K562 (cell line): ENCODE data around the gene BOD1L1. TPM values are rescaled to one million over a fixed set of nuclear protein-coding genes. Genes with fewer than 3 reads are reported as not detected.

Source experiments
- ATAC-seq: fragments of 200-7000 bp; cut with Tn5 transposase; 3 replicates; pipeline ENCODE4 v1.9.1; 2020; ENCODE audit warnings: moderate library complexity
- BruUV-seq: library from RNA; stranded (reverse); fragments of 400-500 nt; replicated peaks from 2 replicates; lab custom pipeline; 2021; lab: Mats Ljungman, UMichigan
- CTCF ChIA-PET: fragments of 300-600 bp; formaldehyde crosslinking; extraction: SDS; loops from one replicate; lab custom pipeline; 2021; ENCODE audit warnings: low intra/inter-chr PET ratio; lab: Yijun Ruan, JAX
- POLR2A ChIA-PET: fragments of 300-600, 350-650 bp; sonication (Branson Sonifier 250); formaldehyde crosslinking; extraction: SDS; loops from one replicate; lab custom pipeline; 2021; ENCODE audit warnings: antibody characterized with exemption, inconsistent platforms; lab: Yijun Ruan, JAX
- DNase-seq, 4 experiments: peaks; one replicate each; pipeline versions ENCODE4 v3.0.0 to v3.0.0-alpha.2; 2011 to 2018; ENCODE audit warnings: low spot score in 3 of 4, mixed read lengths in 3 of 4; ENCODE audit errors: extremely low read depth in 1 of 4
- FAIRE-seq: peaks from 2 replicates; lab custom pipeline; 2011; peaks lifted over from hg19 to GRCh38; lab: Jason Lieb, UNC
- H2AFZ ChIP-seq: 2 replicates; pipeline ENCODE4 v1.6.0; 2011; ENCODE audit warnings: low read depth, low read length, control low read depth, inconsistent platforms
- H3K27ac ChIP-seq: fragments of 200-600 bp; 3 replicates; pipeline ENCODE4 v1.8.0; 2011; ENCODE audit warnings: low read depth, mild to moderate bottlenecking, control low read depth, inconsistent platforms, low read length, moderate library complexity, mixed read lengths; ENCODE audit errors: extremely low read depth
- H3K27me3 ChIP-seq, 2 experiments: fragments of 300-600 bp in 1 of 2; 2 replicates in 1 of 2; 3 replicates in 1 of 2; pipeline versions ENCODE4 v1.6.0 to v1.8.0; 2011; ENCODE audit warnings: inconsistent platforms in 2 of 2, low read length in 2 of 2, mild to moderate bottlenecking in 1 of 2, mixed read lengths in 1 of 2, moderate library complexity in 1 of 2; ENCODE audit not compliant: control insufficient read depth in 2 of 2, insufficient read depth in 2 of 2
- H3K36me3 ChIP-seq: fragments of 300-600 bp; 3 replicates; pipeline ENCODE4 v1.8.0; 2011; ENCODE audit warnings: mild to moderate bottlenecking, low read length, inconsistent platforms; ENCODE audit not compliant: control insufficient read depth, insufficient read depth
- H3K4me1 ChIP-seq, 2 experiments: fragments of 200-600 bp in 1 of 2; replicated peaks in 1 of 2; 2 replicates in 1 of 2; 3 replicates in 1 of 2; pipeline versions ENCODE4 v1.5.1 to v1.8.0; 2011; ENCODE audit warnings: inconsistent platforms in 2 of 2, low read length in 2 of 2, mild to moderate bottlenecking in 1 of 2, mixed read lengths in 1 of 2, moderate library complexity in 1 of 2; ENCODE audit not compliant: control insufficient read depth in 2 of 2, insufficient read depth in 2 of 2
- H3K4me2 ChIP-seq: 2 replicates; pipeline ENCODE4 v1.6.1; 2011; ENCODE audit warnings: low read length, control low read depth, inconsistent platforms, mixed read lengths; ENCODE audit not compliant: insufficient read depth
- H3K4me3 ChIP-seq: fragments of 200-600 bp; sonication (generic), shearing (Covaris generic); 2 replicates; pipeline ENCODE4 v1.5.1; 2016; ENCODE audit warnings: control low read depth, inconsistent platforms
- H3K79me2 ChIP-seq: fragments of 200-600 bp; 3 replicates; pipeline ENCODE4 v1.8.0; 2011; ENCODE audit warnings: low read length, inconsistent platforms; ENCODE audit not compliant: control insufficient read depth, insufficient read depth
- H3K9ac ChIP-seq, 2 experiments: 2 replicates each; pipeline versions ENCODE4 v1.6.0 to v1.6.1; 2011; ENCODE audit warnings: low read depth in 2 of 2, low read length in 2 of 2, control low read depth in 1 of 2, inconsistent platforms in 1 of 2, mild to moderate bottlenecking in 1 of 2, mixed read lengths in 1 of 2; ENCODE audit not compliant: insufficient read depth in 1 of 2
- H3K9me1 ChIP-seq: one replicate; pipeline ENCODE4 v1.6.0; 2011; ENCODE audit warnings: inconsistent platforms, mild to moderate bottlenecking, low read length, moderate library complexity; ENCODE audit not compliant: control insufficient read depth, insufficient read depth
- H3K9me3 ChIP-seq: replicated peaks from 2 replicates; pipeline ENCODE4 v1.5.1; 2011; ENCODE audit warnings: low read depth, low read length, inconsistent platforms; ENCODE audit not compliant: control insufficient read depth, insufficient read depth
- H4K20me1 ChIP-seq: replicated peaks from 2 replicates; pipeline ENCODE4 v1.6.1; 2011; ENCODE audit warnings: low read length, inconsistent platforms, mixed read lengths; ENCODE audit not compliant: control insufficient read depth, insufficient read depth
- SNRNP70 ChIP-seq: fragments of 200-400 bp; formaldehyde crosslinking; optimal IDR thresholded peaks from 2 replicates; pipeline ENCODE3; 2017; ENCODE audit warnings: low read depth, low read length
- WHSC1 ChIP-seq: IDR thresholded peaks from one replicate; pipeline ENCODE4 v1.6.1; 2012; ENCODE audit warnings: low read length, control low read depth, inconsistent platforms
- ZNF316 ChIP-seq: fragments of 450-650 bp; IDR thresholded peaks from 2 replicates; pipeline ENCODE4 v1.6.1; 2016
- ZNF507 ChIP-seq: conservative IDR thresholded peaks from 2 replicates; pipeline ENCODE4 v1.6.1; 2017; ENCODE audit warnings: missing genetic modification characterization, missing compliant biosample characterization
- WGBS: fragments of 100-300 bp; shearing (Covaris generic); methylation state at CpG from one replicate; pipeline ENCODE4 v1.1.6; 2016; ENCODE audit warnings: low coverage, mixed read lengths; ENCODE audit not compliant: insufficient coverage; ENCODE audit errors: missing lambda C conversion rate; 5-methylcytosine and 5-hydroxymethylcytosine counted together
- in situ Hi-C: fragments of 300-500 bp; cut with MboI; formaldehyde crosslinking; loops from 4 replicates; pipeline ENCODE4 v1.15.0; 2018; ENCODE audit warnings: inconsistent platforms, mixed read lengths
- intact Hi-C: fragments of 100-400 bp; cut with micrococcal nuclease; formaldehyde crosslinking; loops from 2 replicates; pipeline ENCODE4 v1.14.2; 2022
- polyA plus RNA-seq, 8 experiments: library from polyadenylated mRNA; depleted of rRNA in 4 of 8; stranded (reverse) in 5 of 8; unstranded in 3 of 8; fragments of >200 nt; fragmentation: Nextera tagmentation in 2 of 8; fragmentation: Illumina TruSeq in 1 of 8; extraction: Ambion mirVana in 2 of 8; extraction: Trizol in 1 of 8; gene quantifications; 2 replicates each; pipeline versions ENCODE4 v1.2.1 to v1.2.3, GENCODE V29; 2011 to 2014; ENCODE audit warnings: inconsistent platforms in 1 of 8, missing spikeins in 1 of 8
- total RNA-seq, 7 experiments: library from RNA; depleted of rRNA in 6 of 7; stranded (reverse); fragments of >200 nt in 6 of 7; fragmentation: Illumina TruSeq in 2 of 7; extraction: Trizol in 2 of 7; gene quantifications; 2 replicates each; pipeline versions ENCODE4 v1.2.1 to v1.2.3, GENCODE V29; 2011 to 2021; ENCODE audit warnings: low replicate concordance in 1 of 7

The BOD1L1 gene
- total and polyA plus RNA-seq, 9 of the 15 experiments (the other 6 are each of a cell fraction or from before 2014, with no cell fraction given) = 4.8 to 23.2 (median 17.7) TPM

DNA sequence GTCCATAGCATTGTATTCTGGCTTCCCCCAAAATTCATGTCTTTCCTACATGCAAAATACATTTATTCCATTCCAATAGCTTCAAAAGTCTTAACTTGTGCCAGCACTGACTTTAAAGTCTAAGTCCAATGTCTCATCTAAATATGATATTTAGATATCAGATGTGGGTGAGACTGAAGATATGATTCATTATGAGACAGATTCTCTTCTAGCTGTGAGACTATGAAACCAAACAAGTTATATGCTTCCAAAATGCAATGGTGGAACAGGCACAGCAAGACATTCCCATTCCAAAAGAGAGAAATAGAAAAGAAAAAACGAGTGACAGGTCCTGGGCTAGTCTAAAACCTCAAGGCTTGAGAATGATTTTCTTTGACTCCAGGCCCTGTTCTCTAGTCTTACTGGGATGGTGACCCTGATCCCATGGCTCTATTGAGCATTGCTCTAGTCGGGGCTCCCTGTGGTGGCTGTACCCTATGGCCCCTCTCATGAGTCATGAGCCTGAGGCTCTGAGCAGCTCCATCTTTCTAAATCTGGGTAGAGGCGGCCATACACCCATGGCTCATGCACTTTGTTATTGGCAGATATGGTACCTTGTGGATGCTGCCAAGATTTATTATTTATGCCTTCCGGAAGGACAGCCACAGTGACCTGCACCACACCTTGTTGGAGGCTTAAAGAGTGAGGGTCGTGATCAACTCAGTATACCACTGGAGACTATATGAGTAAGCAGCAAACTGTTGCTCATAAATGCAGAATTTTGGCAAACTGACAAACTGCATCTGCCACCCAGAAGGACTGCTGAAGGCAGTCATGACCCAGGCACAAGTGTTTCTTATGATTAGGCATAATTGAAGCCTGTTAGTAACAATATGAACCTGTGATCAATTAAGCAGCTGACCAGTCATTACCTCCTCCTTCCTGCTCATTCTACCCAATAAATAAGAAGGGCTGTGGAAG, 38.5 kb upstream of the BOD1L1 start:
- no peaks in the 10 kb centered on the region for H3K79me2 ChIP-seq
- H3K36me3 ChIP-seq = no peaks in the 10 kb centered on the region
- H4K20me1 ChIP-seq = no peaks in the 10 kb centered on the region
- no peak for TF ChIP-seq SNRNP70
- ChIA-PET POLR2A (interaction anchor here (0.6 kb wide), 1 partner anchor 925 kb away, joined by 3 read pairs; no protein-coding TSS in a partner anchor), CTCF (no interaction called here)
- ATAC-seq (no peak), FAIRE-seq (no peak), DNase-seq (no peak)
- no peak overlapping the region for H3K27ac ChIP-seq
- no peaks in the 10 kb centered on the region for H3K9me3 ChIP-seq
- BruUV-seq = no TSS peak
- no peak overlapping the region for H3K9ac ChIP-seq
- no peaks in the 10 kb centered on the region for H3K9me1 ChIP-seq
- in situ Hi-C loops (no loop called here), intact Hi-C loops (no loop called here)
- WGBS = 0% methylated on average over 5 of the region's 5 CpGs
- H2AFZ ChIP-seq = no peak overlapping the region
- no peak overlapping the region for H3K4me2 ChIP-seq
- H3K4me1 ChIP-seq = no peaks in the 10 kb centered on the region; a peak in 1 of 5 replicates
- no peaks in the 10 kb centered on the region for H3K27me3 ChIP-seq
- no peak overlapping the region for H3K4me3 ChIP-seq

DNA sequence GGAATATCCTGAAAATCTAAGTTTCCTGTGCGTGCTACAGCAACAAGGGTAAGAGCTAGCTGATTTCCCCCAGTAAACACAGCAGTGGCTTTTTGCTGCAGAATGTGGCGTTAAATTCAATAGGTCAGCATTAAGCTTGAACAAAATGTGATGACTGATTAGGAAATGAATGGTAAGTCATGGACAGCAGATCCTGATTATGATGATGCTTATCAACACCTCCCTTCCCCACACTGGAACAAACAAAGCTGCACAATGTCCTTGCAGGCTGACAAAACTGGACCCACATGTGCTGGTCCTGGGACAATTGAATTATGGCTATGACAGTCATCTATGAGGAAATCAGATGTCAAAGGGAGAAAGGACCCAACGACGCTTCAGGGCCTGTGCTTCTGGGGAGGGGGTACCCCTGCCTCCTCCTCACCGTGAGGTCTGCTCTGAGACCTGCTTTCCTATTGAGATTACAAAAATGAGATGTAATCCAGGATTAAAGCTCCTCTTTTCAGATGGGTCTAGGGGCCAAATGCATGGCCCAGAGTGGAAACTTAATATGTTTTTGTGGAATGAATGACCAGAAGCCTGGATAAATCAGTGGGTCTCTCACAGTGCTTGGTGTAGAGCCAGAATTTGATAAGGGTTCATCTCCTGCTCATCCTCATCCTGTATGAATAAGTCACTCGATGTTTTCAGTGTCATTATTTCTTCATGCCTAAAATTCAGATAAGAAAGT, 32.0 kb upstream of the BOD1L1 start:
- H3K27ac ChIP-seq = no peak overlapping the region
- intact Hi-C loops = loop anchor here (10.0 kb wide), 2 partner anchors 1505 to 1735 kb away; no protein-coding TSS in a partner anchor
- no peak overlapping the region for H3K4me2 ChIP-seq
- FAIRE-seq (no peak), DNase-seq (no peak), ATAC-seq (no peak)
- no peaks in the 10 kb centered on the region for H3K36me3 ChIP-seq
- in situ Hi-C loops = no loop called here
- H3K79me2 ChIP-seq = no peaks in the 10 kb centered on the region
- no TSS peak for BruUV-seq
- POLR2A ChIA-PET = no interaction called here
- H3K9ac ChIP-seq = no peak overlapping the region
- H4K20me1 ChIP-seq = no peaks in the 10 kb centered on the region
- no peak overlapping the region for H3K4me3 ChIP-seq
- no peaks in the 10 kb centered on the region; a peak in 1 of 5 replicates for H3K27me3 ChIP-seq
- H2AFZ ChIP-seq = no peak overlapping the region
- peaks cover 0 to 2% of the 10 kb centered on the region in 2 experiments; a peak in 1 of 5 replicates for H3K4me1 ChIP-seq
- H3K9me3 ChIP-seq = no peaks in the 10 kb centered on the region
- TF ChIP-seq WHSC1 = no peak
- peak; percentile 21; the same call in 1 of the 2 replicates for TF ChIP-seq ZNF316
- no peak for TF ChIP-seq ZNF507 (tag)
- no peaks in the 10 kb centered on the region for H3K9me1 ChIP-seq
- 3% methylated on average over 6 of the region's 6 CpGs for WGBS
- CTCF ChIA-PET = no interaction called here
